ENCODE data around the gene SLC16A3.
A peak's percentile ranks its signal among the peaks of the same experiment; 100 is the strongest.
"Not testable (repeated sequence)": the region's sequence is repeated elsewhere in the genome, so short reads cannot be mapped to it uniquely, and the experiment has no call there.

The SLC16A3 gene

DNA sequence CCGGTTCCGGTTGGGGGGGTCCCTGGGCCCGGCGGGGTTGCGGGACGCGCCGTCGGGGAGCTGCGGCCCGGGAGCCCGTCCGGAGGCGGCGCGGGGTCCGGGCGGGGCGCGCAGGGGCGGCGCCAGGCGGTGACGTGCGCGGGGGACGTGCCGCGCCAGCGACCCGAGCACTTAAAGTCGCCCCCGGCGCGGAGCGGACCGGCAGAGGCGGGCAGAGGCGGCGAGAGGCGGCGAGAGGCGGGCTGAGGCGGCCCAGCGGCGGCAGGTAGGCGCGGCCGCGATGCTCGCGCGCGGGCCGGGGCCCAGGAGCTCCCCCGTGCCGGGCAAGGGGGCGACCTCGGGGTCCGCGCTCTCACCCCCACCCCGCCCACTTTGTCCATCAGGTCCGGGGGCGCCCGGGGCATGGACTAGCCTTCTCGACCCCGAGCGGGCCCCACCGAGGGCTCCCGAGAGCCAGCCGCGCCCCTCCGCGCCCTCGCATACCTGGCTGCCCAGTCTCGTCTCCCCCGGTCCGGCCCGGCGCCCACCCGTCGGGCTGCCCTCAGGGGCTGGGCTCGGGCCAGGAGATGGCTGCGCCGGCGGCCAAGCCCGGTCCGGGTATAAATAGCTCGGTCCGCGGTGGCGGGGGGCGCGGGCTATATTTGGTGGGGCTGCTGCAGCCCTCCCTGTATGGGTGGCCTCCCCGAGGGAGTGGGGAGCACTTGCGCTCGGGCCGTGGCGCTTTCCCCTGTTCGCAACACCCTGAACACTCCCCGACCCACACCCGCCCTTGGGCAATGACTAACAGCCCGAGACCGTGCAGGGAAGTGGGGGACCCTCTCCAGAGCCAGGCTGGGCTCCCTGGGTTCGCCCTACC lies at the start of gene SLC16A3:
TSS of gene SLC16A3 (plus strand) at position 201 of the 856 bp plus-strand sequence. CDS start 6,967 bp downstream, outside the sequence.
- peak in 1 of 2 donors; percentile 75 for DNase-seq (ENCODE audit: low read depth in 2 of 2)

DNA sequence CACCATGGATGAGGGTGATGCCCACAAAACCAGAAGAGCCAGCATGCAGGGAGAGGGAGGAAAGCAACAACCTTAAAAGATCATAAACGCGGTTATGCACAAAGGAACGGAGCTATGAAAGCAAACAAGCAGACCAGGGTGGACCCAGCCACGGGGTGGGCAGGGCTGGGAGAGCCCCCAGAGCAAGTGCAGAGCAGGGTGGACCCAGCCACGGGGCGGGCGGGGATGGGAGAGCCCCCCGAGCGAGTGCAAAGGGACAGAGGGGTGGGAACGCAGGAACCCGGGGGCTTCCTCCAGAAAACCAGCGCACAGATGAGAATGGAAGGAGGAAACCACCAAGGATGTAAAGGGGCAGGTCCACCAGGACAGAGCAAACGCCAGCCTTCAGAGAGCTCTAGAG lies 49.4 kb upstream of the SLC16A3 start:
- no peak for DNase-seq (ENCODE audit: low read depth in 2 of 2)

DNA sequence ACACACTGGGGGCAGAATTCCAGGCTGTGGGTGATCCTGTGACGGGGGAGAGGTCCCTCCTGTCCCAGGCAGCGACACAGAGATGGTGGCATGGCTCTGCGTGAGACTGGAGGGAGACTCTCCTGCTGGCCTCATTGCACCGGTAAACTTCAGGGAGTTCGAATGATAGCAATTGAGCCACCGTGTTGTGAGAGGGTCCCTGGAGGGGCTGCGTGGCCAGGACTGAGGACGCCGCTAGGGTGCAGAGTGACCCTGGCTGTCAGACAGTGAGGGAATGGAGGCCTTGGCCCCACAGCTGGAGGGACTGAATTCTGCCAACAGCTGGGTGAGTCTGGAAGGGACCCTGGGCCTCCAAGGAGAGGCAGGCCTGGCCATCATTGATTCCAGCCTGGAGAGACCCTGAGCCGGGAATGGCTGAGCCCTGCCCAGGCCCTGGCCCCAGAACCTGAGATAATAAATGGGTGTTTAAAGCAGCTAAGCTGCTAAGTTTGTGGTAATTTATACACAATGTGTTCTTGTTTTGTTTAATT lies 48.8 kb upstream of the SLC16A3 start:
- DNase-seq (ENCODE audit: low read depth in 2 of 2): no peak

DNA sequence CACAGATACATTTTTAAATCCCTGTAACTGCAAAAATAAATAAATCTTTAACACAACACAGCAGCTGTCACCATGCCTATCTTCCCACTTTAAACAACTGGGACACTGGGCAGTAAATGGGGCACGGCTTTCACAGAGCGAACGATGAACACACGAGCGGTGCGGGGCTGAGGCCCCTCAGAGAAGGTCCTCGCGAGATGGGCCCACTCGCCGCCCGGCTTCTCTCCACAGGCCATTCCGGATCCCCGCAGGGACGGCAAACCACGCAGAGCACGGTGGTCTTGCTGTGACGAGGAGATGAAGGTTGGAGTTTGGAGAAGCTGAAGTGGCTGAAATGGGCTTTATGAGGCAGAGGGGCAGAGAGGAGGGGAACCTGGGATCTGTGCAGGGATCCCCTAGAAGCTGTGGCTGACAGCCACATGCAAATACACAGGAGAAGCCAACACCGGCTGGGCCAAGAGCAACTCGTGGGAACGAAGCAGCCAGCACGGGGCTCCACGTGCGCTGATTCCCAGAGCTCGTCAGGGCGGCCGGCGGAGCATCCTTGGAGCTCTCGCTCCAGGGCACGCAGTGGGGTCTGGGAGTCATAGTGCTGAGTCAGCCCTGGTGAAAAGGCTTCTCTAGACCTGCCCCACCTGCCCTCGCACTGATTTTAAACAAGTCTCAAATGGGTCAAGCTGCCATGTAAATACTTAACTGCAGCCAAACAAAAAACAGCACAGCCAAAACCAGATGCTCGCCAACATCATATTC lies 47.9 kb upstream of the SLC16A3 start:
- DNase-seq (ENCODE audit: low read depth in 2 of 2): no peak

DNA sequence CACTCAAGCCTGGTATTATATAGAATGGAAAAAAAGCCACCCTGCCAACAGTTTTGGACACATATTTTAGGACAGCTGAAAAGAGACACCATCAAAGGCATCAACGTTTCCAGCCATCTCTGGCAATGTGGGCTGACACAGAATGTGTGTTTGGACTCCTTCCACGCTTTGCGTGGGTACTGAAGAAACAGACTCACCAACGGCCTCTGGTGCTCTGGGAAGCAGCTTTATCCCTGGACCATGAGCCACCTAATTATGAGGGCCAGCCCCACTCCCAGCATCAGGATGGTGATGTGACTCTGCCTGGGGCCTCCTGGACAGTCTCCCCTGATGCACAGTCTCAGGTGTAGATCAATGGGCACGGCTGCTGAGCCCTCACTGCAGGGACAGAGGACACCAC lies 44.1 kb upstream of the SLC16A3 start:
- no peak for DNase-seq (ENCODE audit: low read depth in 2 of 2)

DNA sequence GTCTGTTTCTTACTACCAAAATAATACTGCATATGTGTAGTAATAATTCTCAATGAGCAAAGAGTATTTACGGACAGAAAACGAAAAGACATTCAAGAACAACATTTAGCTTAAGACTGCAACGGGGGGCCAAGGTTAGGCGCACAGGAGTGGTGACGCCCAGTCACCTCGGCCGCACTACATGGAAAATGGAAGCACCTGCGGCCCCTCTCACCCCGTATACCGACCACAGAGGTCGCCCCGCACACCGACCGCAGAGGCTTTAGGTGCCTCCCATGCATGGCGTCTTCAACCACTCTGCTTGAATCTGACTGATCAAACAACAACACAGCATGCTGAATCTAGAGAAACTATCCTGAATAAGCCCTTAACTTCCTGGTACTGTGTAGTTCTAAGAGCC lies 42.6 kb upstream of the SLC16A3 start:
- DNase-seq (ENCODE audit: low read depth in 2 of 2): no peak

DNA sequence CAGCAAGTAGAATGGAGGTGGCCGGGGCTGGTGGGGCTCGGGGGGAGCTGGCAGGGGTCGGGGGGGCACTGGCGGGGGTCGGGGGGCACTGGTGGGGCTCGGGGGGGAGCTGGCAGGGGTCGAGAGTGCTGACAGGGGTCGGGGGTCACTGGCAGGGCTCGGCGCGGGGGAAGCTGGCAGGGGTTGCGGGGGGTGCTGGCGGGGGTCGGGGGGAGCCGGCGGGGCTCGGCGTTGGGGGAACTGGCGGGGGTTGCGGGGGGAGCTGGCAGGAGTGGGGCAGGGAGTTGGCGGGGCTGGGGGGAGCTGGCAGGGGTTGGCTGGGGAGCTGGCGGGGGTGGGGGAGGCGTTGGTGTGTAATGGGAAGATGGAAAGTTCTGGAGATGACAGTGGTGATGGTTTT lies 41.3 kb upstream of the SLC16A3 start:
- no peak for DNase-seq (ENCODE audit: low read depth in 2 of 2)

DNA sequence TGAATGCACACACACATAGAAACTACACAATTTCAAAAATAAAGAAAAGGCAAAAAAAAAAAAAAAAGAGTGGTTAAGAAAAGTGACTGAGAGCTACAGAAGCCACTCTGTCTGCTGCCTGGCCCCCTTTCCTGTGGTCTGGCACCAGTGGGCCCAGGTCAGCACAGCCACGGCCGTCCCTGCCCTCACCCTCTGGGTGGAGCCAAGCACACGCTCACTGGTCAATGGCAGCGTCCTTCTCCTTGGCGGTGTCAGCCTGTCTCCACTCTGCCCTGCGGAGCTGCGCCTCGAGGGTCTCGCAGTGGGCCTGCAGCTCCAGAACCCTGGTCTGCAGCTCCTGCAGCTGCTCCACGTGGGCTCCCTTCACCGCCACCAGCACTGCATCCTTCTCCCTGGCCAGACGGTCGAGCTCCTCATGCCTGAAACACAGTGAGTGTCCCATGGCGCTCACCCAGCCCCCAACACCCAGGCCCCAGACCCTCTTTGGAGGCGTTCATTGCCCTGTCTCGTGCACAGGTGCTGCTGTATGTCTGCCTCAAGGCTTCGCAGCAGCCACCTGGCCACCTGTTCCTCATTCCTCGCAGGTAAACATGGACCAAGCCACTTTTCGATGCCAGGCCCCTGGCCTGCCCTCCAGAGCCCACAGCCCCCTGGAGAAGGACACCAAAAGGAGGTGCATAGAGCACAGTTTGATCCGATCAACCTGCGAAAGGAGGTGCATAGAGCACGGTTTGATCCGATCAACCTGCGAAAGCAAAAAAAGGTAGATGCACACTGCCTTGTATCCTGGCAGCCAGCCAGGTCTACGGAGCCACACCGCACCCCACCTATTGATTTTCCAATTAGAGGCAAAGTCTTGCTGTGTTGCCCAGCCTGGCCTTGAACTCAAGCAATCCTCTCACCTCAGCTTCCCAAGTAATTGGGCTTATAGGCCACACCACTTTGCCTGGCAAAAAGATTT lies 40.6 kb upstream of the SLC16A3 start:
- DNase-seq (ENCODE audit: low read depth in 2 of 2): no peak

DNA sequence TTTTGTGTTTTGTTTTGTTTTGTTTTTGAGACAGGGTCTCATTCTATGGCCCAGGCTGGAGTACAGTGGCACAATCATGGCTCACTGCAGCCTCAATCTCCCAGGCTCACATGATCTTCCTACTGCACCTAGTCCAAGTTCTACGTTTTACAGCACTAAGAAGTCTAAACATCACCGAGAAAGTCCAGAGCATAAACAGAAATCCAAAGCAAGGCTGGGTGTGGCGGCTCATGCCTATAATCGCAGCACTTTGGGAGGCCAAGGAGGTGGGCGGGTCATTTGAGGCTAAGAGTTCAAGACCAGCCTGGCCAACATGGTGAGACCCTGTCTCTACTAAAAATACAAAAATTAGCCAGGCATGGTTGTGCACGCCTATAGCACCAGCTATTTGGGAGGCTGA lies 35.8 kb upstream of the SLC16A3 start:
- not testable (repeated sequence) for DNase-seq (ENCODE audit: low read depth in 2 of 2)

DNA sequence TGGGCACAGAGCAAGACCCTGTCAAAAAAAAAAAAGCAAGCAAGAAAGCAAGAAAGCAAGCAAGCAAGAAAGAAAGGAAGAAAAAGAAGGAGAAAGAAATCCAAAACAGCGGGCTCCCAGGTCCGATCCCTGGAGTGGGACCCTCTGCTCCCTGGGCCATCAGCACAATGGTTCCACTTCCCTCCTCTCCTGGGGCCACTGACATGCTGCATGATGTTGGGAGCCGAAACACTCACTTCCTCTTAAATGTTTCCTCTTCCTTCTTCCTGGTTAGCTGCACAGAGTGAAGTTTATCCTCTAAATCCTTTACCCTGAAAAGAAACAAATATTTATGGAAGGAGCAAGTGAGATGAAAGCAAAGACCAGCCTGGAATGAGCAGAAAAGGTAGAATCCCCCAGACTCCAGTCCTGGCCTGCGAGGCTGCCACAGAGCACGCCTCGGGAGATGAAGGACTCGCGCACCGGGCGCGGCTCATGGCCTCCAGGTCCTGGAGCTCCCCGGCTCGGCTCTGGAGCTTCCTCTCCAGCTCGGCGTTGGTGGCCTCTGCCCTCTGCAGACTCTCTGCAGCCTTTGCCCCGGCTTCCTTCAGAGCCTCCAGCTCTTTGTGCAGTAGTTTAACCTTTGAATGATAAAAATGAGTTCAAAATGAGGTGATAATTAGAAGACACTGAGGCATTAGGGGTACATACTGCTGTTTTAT lies 35.2 kb upstream of the SLC16A3 start:
- no peak for DNase-seq (ENCODE audit: low read depth in 2 of 2)

DNA sequence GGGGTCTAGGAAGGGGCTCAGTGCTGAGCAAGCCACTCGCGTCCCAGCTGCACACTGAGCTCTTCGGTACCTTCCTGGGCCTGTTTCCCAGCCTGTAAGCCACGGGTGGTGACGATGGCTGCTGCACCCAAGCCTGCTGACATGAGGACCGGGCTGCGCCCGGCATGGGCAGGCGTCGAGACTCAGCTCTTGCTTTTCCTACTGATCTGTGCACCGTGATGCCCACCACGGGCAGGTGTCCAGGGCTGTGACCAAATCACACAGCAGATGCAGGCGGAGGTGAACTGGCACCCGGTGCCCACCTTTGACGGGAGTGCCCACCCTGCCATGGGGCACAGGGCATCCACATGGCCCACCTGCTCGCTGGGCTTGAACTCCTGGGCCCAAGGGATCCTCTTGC lies 34.1 kb upstream of the SLC16A3 start:
- DNase-seq (ENCODE audit: low read depth in 2 of 2): no peak

DNA sequence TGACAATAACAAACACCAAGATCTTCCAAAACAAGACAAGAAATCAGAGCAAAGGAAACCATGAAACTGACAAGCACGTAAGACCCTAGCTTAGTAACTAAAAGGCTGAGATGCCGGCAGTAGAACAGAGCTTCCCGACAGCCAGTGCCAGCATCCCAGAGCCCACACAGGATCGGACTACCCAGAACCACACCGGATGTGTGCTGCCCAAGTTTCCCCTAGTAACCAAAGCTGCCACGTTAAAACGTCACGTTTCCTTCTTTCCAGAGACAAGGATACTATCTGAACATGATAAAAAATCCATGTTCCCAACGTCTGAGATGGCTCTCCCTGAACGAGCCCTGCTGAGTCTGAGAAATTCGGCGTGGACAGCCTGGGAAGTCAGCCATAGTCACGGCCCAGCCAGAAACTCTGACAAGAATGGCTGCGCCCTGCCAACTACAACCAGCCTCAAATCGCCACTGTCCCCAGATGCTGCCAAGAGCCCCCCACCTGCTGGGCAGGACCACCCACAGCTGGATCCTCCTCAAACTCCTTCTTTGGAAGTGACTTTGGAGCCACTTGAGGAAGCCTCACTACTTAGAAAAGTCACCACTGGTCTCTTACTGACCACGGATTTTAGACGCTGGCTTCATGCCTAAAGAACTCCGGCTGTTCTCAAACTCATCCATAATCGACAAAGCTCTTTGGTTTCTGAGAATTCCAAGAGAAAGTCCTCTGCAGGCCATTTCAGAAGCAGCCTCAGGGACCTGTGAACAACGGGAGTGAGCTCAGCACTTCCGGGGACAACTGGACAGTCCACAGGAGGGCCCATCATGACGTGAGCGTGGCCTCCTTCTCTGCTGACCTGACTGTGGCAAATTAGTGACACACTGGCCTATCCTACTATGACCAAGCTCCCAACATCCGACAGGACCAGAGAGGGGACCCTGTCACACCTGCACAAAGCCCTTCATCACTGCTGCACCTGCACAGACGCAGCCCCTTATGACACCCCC lies 32.9 kb upstream of the SLC16A3 start:
- DNase-seq (ENCODE audit: low read depth in 2 of 2): no peak

DNA sequence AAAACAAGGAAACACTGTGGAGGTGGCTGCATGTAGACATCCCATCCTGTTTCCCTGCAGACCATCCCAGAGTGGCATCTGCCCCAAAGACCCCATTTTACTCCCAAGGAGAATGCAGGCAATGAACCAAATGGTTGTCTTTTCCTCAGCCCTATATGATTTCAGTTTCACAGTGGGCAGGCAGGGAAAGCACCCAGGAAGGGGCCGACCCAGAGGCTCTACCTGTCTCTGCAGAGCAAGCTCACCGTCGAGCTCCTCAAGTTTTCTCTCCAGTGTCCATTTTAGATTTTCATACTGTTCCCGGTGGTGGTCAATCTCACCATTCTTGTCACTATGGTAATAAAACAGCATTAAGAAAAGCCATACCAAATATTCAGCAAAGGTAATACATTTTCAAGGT lies 30.8 kb upstream of the SLC16A3 start:
- DNase-seq (ENCODE audit: low read depth in 2 of 2): no peak

DNA sequence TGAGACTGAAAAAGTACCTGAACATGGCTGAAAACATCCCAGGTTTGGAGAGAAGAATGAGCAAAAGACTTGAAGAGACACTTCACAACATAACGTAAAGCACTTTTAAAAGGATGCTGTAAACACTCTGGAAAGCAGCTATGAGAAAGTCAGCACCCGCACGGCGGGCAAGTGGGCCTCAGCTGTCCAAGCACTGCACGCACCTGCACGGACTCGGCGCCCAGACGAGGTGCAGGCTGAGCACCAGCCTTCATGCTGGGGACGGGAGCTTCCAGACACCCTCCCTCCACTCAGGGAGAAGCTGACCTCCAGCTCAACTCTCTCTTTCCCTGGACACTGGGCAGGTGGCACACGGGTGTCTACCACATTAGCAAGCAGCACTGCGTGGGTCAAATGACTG lies 29.3 kb upstream of the SLC16A3 start:
- no peak for DNase-seq (ENCODE audit: low read depth in 2 of 2)

DNA sequence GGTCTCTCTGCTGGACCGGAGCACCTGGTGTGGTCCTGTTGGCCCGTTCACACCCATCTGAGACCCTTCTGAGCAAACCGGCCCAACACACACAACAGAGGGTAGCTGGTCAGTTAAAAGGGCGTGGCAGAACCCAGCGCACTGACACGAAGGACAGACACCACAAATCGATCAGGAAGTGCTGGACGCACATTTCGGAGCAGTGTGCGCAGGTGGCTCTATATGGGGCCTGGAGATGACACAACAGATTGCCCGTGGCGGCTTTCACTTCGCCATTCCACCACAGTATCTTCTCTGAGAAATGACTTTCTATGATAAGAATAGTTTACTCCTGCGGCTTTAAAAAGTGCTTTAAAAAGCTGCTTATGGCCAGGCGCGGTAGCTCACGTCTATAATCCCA lies 28.7 kb upstream of the SLC16A3 start:
- DNase-seq (ENCODE audit: low read depth in 2 of 2): no peak

DNA sequence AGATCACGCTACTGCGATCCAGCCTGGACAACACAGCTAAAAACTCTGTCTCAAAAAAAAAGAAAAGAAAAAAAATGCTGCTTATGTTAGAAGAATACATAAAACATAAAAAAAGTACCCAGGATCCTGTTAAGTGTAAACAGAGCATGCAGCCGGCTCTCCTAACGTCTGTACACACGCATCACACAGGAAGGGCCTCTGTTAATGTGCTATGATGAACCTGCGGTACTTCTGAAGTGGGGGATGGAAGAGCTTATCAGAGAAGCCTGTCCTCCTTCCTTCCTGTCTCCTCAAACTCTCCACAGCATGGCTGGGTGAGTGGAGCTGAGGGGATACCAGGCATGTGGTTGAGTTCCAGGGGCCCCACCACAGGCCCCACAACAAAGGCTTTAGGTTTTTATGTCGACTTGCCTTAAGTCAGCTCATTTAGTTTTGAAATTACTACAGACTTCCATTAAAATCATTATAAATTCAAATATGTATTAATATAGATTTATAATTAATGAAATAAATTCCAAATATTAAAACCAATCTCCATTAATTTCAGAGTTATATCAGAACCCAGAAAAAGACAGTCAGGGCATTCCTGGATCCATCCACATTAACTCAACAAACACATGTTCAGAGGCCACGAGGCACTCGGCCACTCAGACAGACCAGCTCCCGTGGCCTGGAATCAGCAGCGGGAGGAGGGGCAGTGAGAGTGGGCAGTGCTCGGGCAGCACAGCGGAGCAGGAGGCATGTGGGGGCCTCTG lies 27.9 kb upstream of the SLC16A3 start:
- peak; percentile 53 to 62 for DNase-seq (ENCODE audit: low read depth in 2 of 2)

DNA sequence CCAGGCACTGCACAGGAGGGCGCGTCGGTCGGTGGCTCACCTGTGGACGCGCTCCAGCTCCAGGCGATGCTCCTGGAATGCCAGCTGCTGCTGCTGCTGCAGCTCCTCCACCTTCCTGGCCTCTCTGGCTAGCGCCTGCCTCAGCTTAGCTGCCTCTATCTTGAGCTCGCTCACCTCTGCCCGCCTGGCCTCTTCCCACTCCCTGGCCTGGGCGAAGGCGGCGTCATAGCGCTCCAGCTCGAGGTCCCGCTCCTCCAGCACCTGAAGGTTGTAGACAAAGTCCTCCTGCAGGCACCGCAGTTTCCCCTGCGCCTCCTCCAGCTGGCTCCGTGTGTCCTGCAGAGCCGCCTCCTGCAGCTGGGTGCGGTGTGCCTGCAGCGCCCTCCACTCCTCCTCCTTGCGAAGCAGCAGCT lies 27.3 kb upstream of the SLC16A3 start:
- DNase-seq (ENCODE audit: low read depth in 2 of 2): no peak

DNA sequence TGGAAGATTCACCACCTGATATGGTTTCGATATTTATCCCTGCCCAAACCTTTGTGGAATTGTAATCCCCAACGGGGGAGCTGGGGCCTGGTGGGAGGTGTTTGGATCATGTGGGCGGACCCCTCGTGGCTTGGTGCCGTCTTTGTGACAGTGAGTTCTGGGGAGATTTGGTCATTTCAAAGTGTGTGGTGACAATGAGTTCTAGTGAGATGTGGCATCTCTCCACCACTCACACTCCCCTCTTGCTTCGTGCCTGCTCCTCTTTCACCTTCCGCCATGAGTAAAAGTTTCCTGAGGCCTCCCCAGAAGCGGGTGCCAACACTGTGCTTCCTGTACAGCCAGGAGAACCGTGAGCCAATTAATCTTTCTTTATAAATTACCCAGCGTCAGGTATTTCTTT lies 25.9 kb upstream of the SLC16A3 start:
- DNase-seq (ENCODE audit: low read depth in 2 of 2): no peak

DNA sequence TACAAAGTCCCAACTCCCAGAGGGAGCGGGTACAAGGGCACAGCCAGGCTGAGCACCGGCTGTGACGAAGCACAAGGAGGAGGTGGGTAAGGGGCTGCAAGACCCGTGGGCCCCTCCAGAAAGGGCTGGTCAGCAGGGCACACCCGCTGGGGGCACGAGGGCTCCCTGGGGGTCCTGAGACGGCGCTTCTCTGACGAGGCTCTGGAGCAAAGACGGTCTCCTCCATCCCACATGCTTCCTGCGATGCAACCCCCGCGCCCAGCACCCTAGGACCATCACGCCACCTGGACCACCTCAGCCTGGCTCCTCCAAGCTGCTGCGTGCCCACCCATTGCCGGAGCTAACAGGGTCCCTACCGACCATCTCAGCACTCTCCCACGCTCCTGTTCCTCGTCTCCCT lies 24.9 kb upstream of the SLC16A3 start:
- DNase-seq (ENCODE audit: low read depth in 2 of 2): no peak

Measured in stimulated activated CD8-positive, alpha-beta memory T cell treated with anti-CD3 and anti-CD28 coated beads, Interleukin-7, amount 100 ng/mL, for 4 hours (primary cell).